Measurements from ENCODE around the gene TOMM34. TPM values are rescaled to one million over a fixed set of nuclear protein-coding genes. Genes with fewer than 3 reads are reported as not detected.

TOMM34 gene
- total and polyA plus RNA-seq, 10 donors, result 11.6 to 19.4 (median 15.9) TPM

DNA sequence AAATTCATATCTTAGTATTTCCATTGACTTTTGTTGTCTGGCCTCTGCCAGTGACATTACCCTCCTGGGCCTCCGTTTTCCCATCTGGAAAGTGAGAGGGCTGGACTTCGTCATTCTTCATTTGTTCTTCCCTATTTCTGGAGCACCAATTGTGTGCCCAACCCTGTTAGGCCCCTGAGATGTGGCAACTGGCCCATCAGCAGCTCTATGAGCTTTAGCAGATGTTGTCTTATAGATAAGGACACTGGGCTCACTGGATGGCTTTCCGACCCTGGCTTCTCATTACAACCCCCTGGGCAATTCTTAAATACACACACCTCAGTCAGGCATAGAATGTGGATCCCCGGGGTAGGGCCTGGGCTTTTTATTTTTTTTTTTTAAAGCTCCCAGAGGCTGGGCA, 35.7 kb downstream of the TOMM34 start:
- Histone ChIP-seq H3K9me3 (no peaks in the 10 kb centered on the region), H3K36me3 (peaks cover 0 to 61% (median 13%) of the 10 kb centered on the region in 6 donors), H3K4me3 (no peak overlapping the region), H3K27ac (no peak overlapping the region), H3K27me3 (replicated peaks in 1 of 7) (no peaks in the 10 kb centered on the region), H3K4me1 (no peaks in the 10 kb centered on the region)
- 89 to 93% (median 91%) methylated on average over 4 of the region's 4 CpGs for WGBS, 5 donors
- intact Hi-C loops (cut with DNase I; ENCODE audit: low total_unique reads), result no loop called here
- TF ChIP-seq, protein P1, sequence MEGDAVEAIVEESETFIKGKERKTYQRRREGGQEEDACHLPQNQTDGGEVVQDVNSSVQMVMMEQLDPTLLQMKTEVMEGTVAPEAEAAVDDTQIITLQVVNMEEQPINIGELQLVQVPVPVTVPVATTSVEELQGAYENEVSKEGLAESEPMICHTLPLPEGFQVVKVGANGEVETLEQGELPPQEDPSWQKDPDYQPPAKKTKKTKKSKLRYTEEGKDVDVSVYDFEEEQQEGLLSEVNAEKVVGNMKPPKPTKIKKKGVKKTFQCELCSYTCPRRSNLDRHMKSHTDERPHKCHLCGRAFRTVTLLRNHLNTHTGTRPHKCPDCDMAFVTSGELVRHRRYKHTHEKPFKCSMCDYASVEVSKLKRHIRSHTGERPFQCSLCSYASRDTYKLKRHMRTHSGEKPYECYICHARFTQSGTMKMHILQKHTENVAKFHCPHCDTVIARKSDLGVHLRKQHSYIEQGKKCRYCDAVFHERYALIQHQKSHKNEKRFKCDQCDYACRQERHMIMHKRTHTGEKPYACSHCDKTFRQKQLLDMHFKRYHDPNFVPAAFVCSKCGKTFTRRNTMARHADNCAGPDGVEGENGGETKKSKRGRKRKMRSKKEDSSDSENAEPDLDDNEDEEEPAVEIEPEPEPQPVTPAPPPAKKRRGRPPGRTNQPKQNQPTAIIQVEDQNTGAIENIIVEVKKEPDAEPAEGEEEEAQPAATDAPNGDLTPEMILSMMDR (IDR thresholded peaks at IDR 0.05 in 8 of 11, conservative IDR thresholded peaks at IDR 0.05 in 3 of 11), result no peak
- no peak for TF ChIP-seq POLR2A (IDR thresholded peaks at IDR 0.05)
- TF ChIP-seq POLR2AphosphoS5 (IDR thresholded peaks at IDR 0.05), result no peak
- no peak for DNase-seq

DNA sequence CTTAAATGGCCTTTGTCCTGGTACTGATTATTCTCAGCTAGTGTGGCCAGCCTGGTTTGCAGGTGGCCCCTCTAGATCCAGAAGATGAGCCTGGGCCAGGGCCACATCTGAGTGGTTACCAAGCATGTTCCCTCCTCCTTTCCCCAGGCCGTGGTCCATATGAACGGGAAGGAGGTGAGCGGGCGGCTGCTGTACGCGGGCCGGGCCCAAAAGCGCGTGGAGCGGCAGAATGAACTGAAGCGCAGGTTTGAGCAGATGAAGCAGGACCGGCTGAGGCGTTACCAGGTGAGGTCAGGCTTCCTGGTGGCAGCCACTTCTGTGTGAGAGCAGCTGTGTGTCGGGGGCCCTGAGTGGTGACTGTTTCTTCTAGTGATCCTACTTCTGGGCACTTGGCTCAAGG, 38.8 kb downstream of the TOMM34 start:
- TF ChIP-seq POLR2A (IDR thresholded peaks at IDR 0.05) (no peak), POLR2AphosphoS5 (IDR thresholded peaks at IDR 0.05) (no peak)
- TF ChIP-seq, protein P1 (IDR thresholded peaks at IDR 0.05 in 8 of 11, conservative IDR thresholded peaks at IDR 0.05 in 3 of 11), result no peak
- WGBS, 5 donors, result 94 to 98% (median 97%) methylated on average over 14 of the region's 14 CpGs
- no peak for DNase-seq
- H3K4me3 ChIP-seq, result no peak overlapping the region
- no peaks in the 10 kb centered on the region for H3K9me3 ChIP-seq
- H3K36me3 ChIP-seq, result peaks cover 0 to 86% (median 15%) of the 10 kb centered on the region in 6 donors
- no peaks in the 10 kb centered on the region for H3K27me3 ChIP-seq (replicated peaks in 1 of 7)
- H3K4me1 ChIP-seq, result no peaks in the 10 kb centered on the region
- no peak overlapping the region for H3K27ac ChIP-seq
- intact Hi-C loops (cut with DNase I; ENCODE audit: low total_unique reads), result no loop called here

DNA sequence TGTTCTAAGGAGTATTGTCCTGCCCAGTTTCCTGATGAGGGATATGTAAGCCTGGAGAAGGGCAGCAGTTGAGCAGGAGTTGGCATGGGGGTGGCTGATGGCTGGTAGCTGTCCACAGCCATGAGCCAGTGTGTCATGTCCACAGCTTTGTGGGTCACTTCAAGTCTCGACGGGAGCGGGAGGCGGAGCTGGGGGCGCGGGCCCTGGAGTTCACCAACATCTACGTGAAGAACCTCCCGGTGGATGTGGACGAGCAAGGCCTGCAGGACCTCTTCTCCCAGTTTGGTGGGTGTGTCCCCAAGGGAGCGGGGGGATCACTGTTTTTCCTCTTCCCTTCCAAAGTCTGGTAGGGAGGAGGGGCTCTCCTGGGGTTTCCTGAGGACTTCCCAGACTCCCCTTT, 41.4 kb downstream of the TOMM34 start:
- WGBS, 5 donors, result 94 to 99% (median 96%) methylated on average over 10 of the region's 10 CpGs
- H3K27ac ChIP-seq, result no peak overlapping the region
- H3K9me3 ChIP-seq, result no peaks in the 10 kb centered on the region
- TF ChIP-seq, protein P1 (IDR thresholded peaks at IDR 0.05 in 8 of 11, conservative IDR thresholded peaks at IDR 0.05 in 3 of 11), result no peak
- TF ChIP-seq POLR2A (IDR thresholded peaks at IDR 0.05), result no peak
- no peak for TF ChIP-seq POLR2AphosphoS5 (IDR thresholded peaks at IDR 0.05)
- no peaks in the 10 kb centered on the region for H3K4me1 ChIP-seq
- intact Hi-C loops (cut with DNase I; ENCODE audit: low total_unique reads), result no loop called here
- peaks cover 0 to 78% (median 10%) of the 10 kb centered on the region in 6 donors for H3K36me3 ChIP-seq
- H3K27me3 ChIP-seq (replicated peaks in 1 of 7), result no peaks in the 10 kb centered on the region
- DNase-seq, result no peak
- no peak overlapping the region for H3K4me3 ChIP-seq

DNA sequence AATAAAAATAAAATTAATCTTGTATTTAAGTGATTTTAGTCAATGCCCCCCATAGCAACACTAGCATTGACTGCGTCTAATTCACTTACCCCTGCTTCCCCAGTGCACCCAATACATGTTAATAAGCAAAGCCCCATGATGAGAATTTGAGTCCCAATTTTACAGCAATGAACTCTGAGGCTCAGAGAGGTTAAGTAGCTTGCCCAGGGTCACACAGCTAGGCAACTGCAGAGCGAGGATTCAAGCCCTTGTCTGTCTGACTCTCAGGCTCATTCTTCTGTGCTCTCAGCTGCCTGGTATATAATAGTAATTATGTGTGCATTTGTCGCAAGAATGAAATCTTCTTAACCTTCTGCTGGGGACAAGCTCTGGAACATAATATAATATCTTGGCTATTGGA, 41.9 kb downstream of the TOMM34 start:
- H3K27me3 ChIP-seq (replicated peaks in 1 of 7), result no peaks in the 10 kb centered on the region
- H3K4me1 ChIP-seq, result no peaks in the 10 kb centered on the region
- intact Hi-C loops (cut with DNase I; ENCODE audit: low total_unique reads), result no loop called here
- TF ChIP-seq POLR2AphosphoS5 (IDR thresholded peaks at IDR 0.05) (no peak), POLR2A (IDR thresholded peaks at IDR 0.05) (no peak)
- TF ChIP-seq, protein P1 (IDR thresholded peaks at IDR 0.05 in 8 of 11, conservative IDR thresholded peaks at IDR 0.05 in 3 of 11), result no peak
- WGBS, 5 donors, result 95 to 99% (median 96%) methylated on average over 3 of the region's 3 CpGs
- no peak for DNase-seq
- H3K4me3 ChIP-seq, result no peak overlapping the region
- no peak overlapping the region for H3K27ac ChIP-seq
- H3K9me3 ChIP-seq, result no peaks in the 10 kb centered on the region
- H3K36me3 ChIP-seq, result peaks cover 0 to 78% (median 8%) of the 10 kb centered on the region in 6 donors

All from spleen (tissue), 11 donors.